ENCODE data around the gene SLC35G2.
"Not testable (repeated sequence)": the region's sequence is repeated elsewhere in the genome, so short reads cannot be mapped to it uniquely, and the experiment has no call there.

Gene SLC35G2

DNA sequence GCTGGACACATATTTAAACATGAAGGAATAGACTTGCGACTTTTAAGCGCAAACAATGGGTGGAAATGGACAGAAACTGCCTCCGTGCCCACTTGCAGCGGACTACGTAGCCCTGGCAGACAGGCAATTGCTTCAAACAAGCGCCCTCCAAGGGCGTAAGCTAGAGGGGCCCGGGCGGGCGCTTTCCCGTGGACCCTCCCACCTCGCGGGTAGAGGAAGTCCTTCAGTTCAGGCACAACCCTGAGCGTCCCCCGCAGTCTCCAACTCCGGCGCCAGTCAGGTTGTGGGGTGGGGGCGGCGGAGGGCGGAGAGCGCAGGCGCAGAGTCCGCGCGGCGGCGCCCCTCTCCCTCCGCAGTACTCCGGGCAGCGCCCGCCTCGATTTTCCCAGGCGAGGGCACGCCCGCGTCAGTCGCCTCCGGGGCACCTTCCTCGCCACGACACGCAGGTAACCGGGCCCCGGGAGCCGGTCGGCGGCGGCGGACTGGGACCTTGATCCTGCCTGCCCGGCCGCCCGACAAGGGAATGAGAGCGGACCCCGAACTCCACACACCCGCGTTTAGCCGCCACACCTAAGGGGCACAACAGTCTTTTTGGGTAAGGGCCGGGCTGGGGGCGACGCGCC, at the start of gene SLC35G2:
Gene SLC35G2, plus strand, starts transcription at position 358 of the 623 bp plus-strand sequence. CDS start 35,335 bp downstream, outside the sequence.
- Histone ChIP-seq H3K9ac (ENCODE audit: low read length) (peak within 1 kb of the TSS; percentile 20), H3K4me1 (ENCODE audit: insufficient read depth, low read length) (peaks cover 5% of the 10 kb centered on the region), H3K27me3 (ENCODE audit: control insufficient read depth in 1 of 2, insufficient read depth in 2 of 2, low read length in 2 of 2) (no peaks in the 10 kb centered on the region), H3K4me3 (ENCODE audit: low read depth in 1 of 2, low read length in 2 of 2) (peak within 1 kb of the TSS; percentile 64 to 78), H3K9me3 (ENCODE audit: low read length) (peaks cover under 1% of the 10 kb centered on the region), H3K36me3 (ENCODE audit: insufficient read depth, low read length) (no peaks in the 10 kb centered on the region), H3K27ac (ENCODE audit: low read depth, low read length) (peak within 1 kb of the TSS; percentile 19)

DNA sequence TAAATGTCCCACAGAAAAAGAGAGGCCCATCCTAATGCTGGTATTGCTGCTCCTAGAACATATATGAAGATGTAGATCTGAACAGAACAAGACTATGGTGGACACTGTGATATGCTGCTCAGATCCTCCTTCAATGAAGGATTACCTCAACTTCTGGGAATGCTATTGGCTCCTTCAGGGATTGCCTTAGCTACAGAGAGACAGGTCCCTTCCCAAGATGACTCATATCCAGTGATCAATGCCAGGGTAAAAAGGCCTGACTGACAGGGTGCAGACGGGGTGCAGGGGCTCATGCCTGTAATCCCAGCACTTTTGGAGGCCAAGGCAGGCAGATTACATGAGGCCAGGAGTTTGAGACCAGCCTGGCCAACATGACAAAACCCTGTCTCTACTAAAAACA, 46.2 kb upstream of the SLC35G2 start:
- Histone ChIP-seq H3K9me3 (ENCODE audit: low read length) (no peaks in the 10 kb centered on the region), H3K36me3 (ENCODE audit: insufficient read depth, low read length) (no peaks in the 10 kb centered on the region), H3K4me1 (ENCODE audit: insufficient read depth, low read length) (no peaks in the 10 kb centered on the region), H3K4me3 (ENCODE audit: low read depth in 1 of 2, low read length in 2 of 2) (no peak overlapping the region), H3K27ac (ENCODE audit: low read depth, low read length) (no peak overlapping the region), H3K27me3 (ENCODE audit: control insufficient read depth in 1 of 2, insufficient read depth in 2 of 2, low read length in 2 of 2) (no peaks in the 10 kb centered on the region), H3K9ac (ENCODE audit: low read length) (no peak overlapping the region)

DNA sequence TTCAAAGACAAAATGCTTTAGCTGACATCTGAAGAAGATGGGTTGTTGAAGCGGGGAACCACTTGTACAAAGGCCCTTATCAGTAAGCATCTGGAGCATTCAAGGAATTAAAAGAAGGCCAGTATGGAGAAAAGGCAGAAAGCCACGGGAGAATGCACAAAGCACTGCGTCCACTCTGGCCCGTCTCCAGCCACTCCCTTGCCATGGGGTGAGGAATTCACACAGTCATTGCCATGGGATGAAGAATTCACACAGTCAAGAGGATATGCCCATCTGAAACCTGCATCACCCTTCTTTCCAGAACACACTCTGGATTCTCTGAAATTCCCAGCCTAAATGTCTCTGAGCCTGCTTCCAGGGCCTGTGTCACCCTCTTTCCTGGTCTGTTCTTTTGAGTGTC, 40.1 kb upstream of the SLC35G2 start:
- Histone ChIP-seq H3K36me3 (ENCODE audit: insufficient read depth, low read length) (no peaks in the 10 kb centered on the region), H3K9me3 (ENCODE audit: low read length) (no peaks in the 10 kb centered on the region), H3K27me3 (ENCODE audit: control insufficient read depth in 1 of 2, insufficient read depth in 2 of 2, low read length in 2 of 2) (no peaks in the 10 kb centered on the region), H3K4me1 (ENCODE audit: insufficient read depth, low read length) (no peaks in the 10 kb centered on the region), H3K27ac (ENCODE audit: low read depth, low read length) (no peak overlapping the region), H3K9ac (ENCODE audit: low read length) (no peak overlapping the region), H3K4me3 (ENCODE audit: low read depth in 1 of 2, low read length in 2 of 2) (no peak overlapping the region)

DNA sequence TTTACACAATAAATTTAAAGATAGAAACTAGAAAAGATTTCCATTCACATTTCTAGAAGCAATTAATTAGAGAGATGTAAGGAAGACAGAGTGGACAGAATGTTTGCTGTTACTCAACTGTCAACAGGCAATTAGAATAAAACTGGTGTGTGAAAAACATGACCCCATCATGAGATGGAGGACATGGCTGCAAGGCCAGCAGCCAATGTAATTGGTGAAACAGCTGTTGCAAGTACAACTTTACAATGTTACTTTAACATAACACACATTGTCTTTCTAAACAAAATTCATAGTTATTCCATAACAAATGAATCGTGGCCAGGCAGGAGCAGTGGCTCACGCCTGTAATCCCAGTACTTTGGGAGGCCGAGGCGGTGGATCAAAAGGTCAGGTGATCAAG, 38.2 kb upstream of the SLC35G2 start:
- no peaks in the 10 kb centered on the region for H3K4me1 ChIP-seq (ENCODE audit: insufficient read depth, low read length)
- no peaks in the 10 kb centered on the region for H3K36me3 ChIP-seq (ENCODE audit: insufficient read depth, low read length)
- H3K27me3 ChIP-seq (ENCODE audit: control insufficient read depth in 1 of 2, insufficient read depth in 2 of 2, low read length in 2 of 2) = no peaks in the 10 kb centered on the region
- no peak overlapping the region for H3K27ac ChIP-seq (ENCODE audit: low read depth, low read length)
- H3K9me3 ChIP-seq (ENCODE audit: low read length) = no peaks in the 10 kb centered on the region
- H3K9ac ChIP-seq (ENCODE audit: low read length) = no peak overlapping the region
- no peak overlapping the region for H3K4me3 ChIP-seq (ENCODE audit: low read depth in 1 of 2, low read length in 2 of 2)

DNA sequence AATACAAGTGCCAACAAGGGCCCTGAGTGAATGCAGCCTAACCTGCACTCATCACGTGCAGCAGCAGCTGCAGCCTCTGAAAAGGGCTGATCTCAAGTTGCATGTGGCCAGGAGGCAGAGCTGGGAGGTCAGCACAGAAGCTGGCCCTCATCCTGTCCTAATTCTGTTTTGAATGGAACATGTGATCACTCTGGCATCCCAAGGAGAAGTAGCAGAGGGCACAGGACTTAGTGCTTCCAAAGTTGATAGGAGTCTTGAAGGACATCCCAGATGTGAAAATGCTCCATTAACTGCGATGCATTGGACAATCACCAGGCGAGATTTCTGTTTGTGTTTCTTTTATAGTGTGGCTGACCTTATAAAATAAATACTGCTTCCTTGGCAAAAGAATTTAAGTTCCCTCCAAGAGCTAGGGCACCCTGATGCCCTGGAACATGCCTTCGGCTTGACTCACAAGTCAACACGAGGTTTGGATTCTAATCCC, 35.2 kb upstream of the SLC35G2 start:
- peaks cover 23% of the 10 kb centered on the region for H3K4me1 ChIP-seq (ENCODE audit: insufficient read depth, low read length)
- no peak overlapping the region for H3K4me3 ChIP-seq (ENCODE audit: low read depth in 1 of 2, low read length in 2 of 2)
- H3K36me3 ChIP-seq (ENCODE audit: insufficient read depth, low read length) = no peaks in the 10 kb centered on the region
- H3K27ac ChIP-seq (ENCODE audit: low read depth, low read length) = no peak overlapping the region
- no peaks in the 10 kb centered on the region for H3K9me3 ChIP-seq (ENCODE audit: low read length)
- no peaks in the 10 kb centered on the region for H3K27me3 ChIP-seq (ENCODE audit: control insufficient read depth in 1 of 2, insufficient read depth in 2 of 2, low read length in 2 of 2)
- H3K9ac ChIP-seq (ENCODE audit: low read length) = no peak overlapping the region

DNA sequence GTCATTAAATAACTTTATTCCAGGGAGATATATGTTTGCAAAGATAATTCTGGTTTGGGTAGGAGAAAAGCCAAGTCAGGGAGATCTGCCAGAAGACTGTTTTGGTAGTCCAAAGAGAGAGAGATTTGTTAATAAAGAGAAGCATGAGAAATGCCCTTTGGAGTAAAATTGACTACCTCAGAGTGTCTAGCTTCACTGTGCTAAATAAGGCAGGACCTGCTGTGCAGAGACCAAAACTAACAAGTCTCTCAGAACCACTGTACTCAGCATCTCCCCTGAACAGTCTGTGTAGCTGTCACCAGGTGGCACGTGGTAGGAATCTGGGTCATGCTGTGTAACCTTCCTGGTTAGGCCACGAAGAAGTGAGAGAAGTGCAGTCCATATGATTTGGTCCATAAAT, 31.6 kb upstream of the SLC35G2 start:
- no peaks in the 10 kb centered on the region for H3K36me3 ChIP-seq (ENCODE audit: insufficient read depth, low read length)
- H3K27me3 ChIP-seq (ENCODE audit: control insufficient read depth in 1 of 2, insufficient read depth in 2 of 2, low read length in 2 of 2) = no peaks in the 10 kb centered on the region
- peaks cover 23% of the 10 kb centered on the region for H3K4me1 ChIP-seq (ENCODE audit: insufficient read depth, low read length)
- H3K4me3 ChIP-seq (ENCODE audit: low read depth in 1 of 2, low read length in 2 of 2) = no peak overlapping the region
- no peak overlapping the region for H3K27ac ChIP-seq (ENCODE audit: low read depth, low read length)
- no peaks in the 10 kb centered on the region for H3K9me3 ChIP-seq (ENCODE audit: low read length)
- H3K9ac ChIP-seq (ENCODE audit: low read length) = no peak overlapping the region

DNA sequence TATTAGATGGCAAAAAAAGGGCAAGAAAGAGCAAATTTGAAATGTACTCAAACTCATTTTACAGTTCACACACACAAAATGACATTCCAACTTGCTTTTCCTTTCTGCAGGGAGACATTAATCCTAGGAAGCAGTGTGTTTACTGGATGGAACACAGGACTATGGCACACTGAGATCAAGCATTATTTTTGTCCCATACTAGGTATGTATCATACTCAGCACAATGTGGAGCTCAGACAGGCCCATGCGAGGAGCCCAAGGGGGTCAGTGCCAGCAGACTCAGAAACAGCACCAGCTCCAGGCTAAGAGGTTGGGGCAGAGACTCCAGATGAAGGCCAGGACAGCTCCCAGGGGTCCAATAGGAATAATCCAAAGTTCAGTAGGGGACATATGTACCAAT, 30.8 kb upstream of the SLC35G2 start:
- Histone ChIP-seq H3K4me3 (ENCODE audit: low read depth in 1 of 2, low read length in 2 of 2) (no peak overlapping the region), H3K4me1 (ENCODE audit: insufficient read depth, low read length) (peaks cover 23% of the 10 kb centered on the region), H3K27me3 (ENCODE audit: control insufficient read depth in 1 of 2, insufficient read depth in 2 of 2, low read length in 2 of 2) (no peaks in the 10 kb centered on the region), H3K36me3 (ENCODE audit: insufficient read depth, low read length) (no peaks in the 10 kb centered on the region), H3K27ac (ENCODE audit: low read depth, low read length) (no peak overlapping the region), H3K9ac (ENCODE audit: low read length) (no peak overlapping the region), H3K9me3 (ENCODE audit: low read length) (no peaks in the 10 kb centered on the region)

DNA sequence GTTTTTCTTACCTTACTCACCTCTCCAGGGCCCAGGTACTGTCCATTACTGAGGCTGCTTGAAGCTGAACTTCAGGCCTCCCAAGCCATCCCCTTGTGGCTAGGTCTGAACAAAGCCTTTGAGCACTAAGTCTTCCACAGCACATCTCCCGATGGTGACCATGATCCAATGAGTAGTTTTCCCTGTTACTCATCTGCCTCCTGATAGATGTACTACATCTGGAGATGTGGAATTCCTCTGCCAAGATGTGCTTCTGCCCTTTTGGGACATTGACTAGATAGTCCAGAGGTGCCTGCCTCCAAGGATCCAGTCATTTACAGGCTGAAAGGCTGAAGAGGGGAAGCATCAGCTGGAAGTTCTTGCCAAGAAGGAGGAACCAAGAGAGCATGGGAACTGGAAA, 28.9 kb upstream of the SLC35G2 start:
- Histone ChIP-seq H3K27ac (ENCODE audit: low read depth, low read length) (no peak overlapping the region), H3K9me3 (ENCODE audit: low read length) (no peaks in the 10 kb centered on the region), H3K4me1 (ENCODE audit: insufficient read depth, low read length) (peaks cover 23% of the 10 kb centered on the region), H3K27me3 (ENCODE audit: control insufficient read depth in 1 of 2, insufficient read depth in 2 of 2, low read length in 2 of 2) (no peaks in the 10 kb centered on the region), H3K9ac (ENCODE audit: low read length) (no peak overlapping the region), H3K4me3 (ENCODE audit: low read depth in 1 of 2, low read length in 2 of 2) (no peak overlapping the region), H3K36me3 (ENCODE audit: insufficient read depth, low read length) (no peaks in the 10 kb centered on the region)

DNA sequence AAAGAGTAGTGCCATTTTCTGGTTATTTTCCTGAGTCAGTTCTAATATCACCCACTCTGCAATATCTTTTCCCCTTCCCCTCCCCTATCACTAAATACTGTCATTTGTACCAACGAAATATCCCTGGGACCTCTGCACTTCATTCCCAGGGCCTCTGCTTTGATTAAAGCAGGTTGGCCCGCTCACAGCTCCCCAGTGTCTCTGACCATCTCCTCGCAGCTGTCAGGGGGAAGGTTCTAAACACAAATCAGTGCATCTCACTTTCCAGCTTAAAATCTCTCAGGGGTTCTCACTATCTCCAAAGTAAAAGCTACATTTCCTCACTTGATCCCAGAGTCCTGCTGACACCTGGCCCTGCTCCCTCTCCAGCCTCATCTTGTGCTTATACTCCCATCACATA, 28.1 kb upstream of the SLC35G2 start:
- H3K9ac ChIP-seq (ENCODE audit: low read length) = no peak overlapping the region
- no peak overlapping the region for H3K27ac ChIP-seq (ENCODE audit: low read depth, low read length)
- no peaks in the 10 kb centered on the region for H3K27me3 ChIP-seq (ENCODE audit: control insufficient read depth in 1 of 2, insufficient read depth in 2 of 2, low read length in 2 of 2)
- no peaks in the 10 kb centered on the region for H3K36me3 ChIP-seq (ENCODE audit: insufficient read depth, low read length)
- no peak overlapping the region for H3K4me3 ChIP-seq (ENCODE audit: low read depth in 1 of 2, low read length in 2 of 2)
- H3K9me3 ChIP-seq (ENCODE audit: low read length) = no peaks in the 10 kb centered on the region
- peaks cover 23% of the 10 kb centered on the region for H3K4me1 ChIP-seq (ENCODE audit: insufficient read depth, low read length)

DNA sequence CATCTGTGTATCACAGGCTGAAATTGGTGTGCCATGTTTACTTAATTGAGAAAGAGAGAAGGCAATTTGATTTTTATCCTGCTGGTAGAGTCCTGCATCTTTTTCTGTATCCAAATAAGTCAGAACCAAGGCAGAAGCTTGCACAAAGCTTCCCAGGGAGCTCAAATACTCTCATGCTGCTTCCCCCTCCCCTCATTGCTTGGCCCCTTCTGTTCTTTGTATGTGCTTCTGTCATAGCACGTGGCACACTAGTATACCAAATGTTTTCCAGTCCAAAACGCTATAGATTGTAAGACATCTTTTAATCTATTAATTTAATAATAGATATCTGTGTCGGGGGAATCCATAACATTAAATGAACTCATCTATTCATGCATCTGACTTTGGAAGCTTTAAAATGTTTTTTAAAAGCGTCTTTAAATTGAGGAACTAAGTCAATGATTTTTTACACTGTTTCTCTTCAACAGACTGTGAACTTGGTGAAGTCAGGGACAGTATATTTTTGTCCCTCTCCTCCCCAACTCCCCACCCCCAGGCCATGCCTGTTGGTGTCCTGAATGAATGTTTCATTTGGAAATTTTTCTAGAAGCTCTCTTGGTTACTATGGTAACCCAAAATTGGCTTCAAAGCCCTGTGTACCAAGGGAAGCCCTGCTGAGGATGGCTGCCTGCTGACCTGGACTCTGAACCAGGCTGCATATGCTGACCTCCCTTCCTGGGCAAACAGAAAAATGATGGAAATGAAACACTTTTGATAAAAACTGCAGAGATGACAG, 26.2 kb upstream of the SLC35G2 start:
- Histone ChIP-seq H3K9me3 (ENCODE audit: low read length) (no peaks in the 10 kb centered on the region), H3K4me1 (ENCODE audit: insufficient read depth, low read length) (peaks cover 6% of the 10 kb centered on the region), H3K4me3 (ENCODE audit: low read depth in 1 of 2, low read length in 2 of 2) (no peak overlapping the region), H3K27me3 (ENCODE audit: control insufficient read depth in 1 of 2, insufficient read depth in 2 of 2, low read length in 2 of 2) (no peaks in the 10 kb centered on the region), H3K27ac (ENCODE audit: low read depth, low read length) (no peak overlapping the region), H3K36me3 (ENCODE audit: insufficient read depth, low read length) (no peaks in the 10 kb centered on the region), H3K9ac (ENCODE audit: low read length) (no peak overlapping the region)

DNA sequence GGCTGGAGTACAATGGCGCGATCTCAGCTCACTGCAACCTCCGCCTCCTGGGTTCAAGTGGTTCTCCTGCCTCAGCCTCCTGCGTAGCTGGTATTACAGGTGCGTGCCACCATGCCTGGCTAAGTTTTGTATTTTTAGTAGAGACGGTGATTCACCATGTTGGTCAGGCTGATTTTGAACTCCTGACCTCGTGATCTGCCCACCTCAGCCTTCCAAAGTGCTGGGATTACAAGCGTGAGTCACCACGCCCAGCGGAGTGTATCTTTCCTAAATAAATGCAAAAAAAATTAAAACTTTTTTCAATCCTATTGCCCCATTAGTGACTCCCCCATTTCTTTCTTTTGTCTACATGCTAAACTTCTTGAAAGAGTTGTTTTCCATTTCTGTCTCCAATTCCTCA, 17.8 kb upstream of the SLC35G2 start:
- H3K27ac ChIP-seq (ENCODE audit: low read depth, low read length) = not testable (repeated sequence)

More for the DNA sequence above, 17.8 kb upstream of the SLC35G2 start:
- peaks cover 12% of the 10 kb centered on the region for H3K4me1 ChIP-seq (ENCODE audit: insufficient read depth, low read length)
- H3K4me3 ChIP-seq (ENCODE audit: low read depth in 1 of 2, low read length in 2 of 2); H3K27me3 ChIP-seq (ENCODE audit: control insufficient read depth in 1 of 2, insufficient read depth in 2 of 2, low read length in 2 of 2); H3K9me3 ChIP-seq (ENCODE audit: low read length); H3K9ac ChIP-seq (ENCODE audit: low read length); H3K36me3 ChIP-seq (ENCODE audit: insufficient read depth, low read length): not testable (repeated sequence)

Measured in muscle layer of colon (tissue), 2 donors.